GM11168 (cell line): ENCODE measurements around the gene ADAMTS2.

Experiments
- in situ Hi-C: fragments of 300-500 bp; cut with MboI; formaldehyde crosslinking; loops from one replicate; pipeline ENCODE4 v1.12.0; 2022; ENCODE audit warnings: low sequenced_read_pairs; ENCODE audit not compliant: unreplicated experiment

Gene ADAMTS2

GRCh38 chr5:179240561-179240960 is 104.7 kb downstream of the ADAMTS2 start:
- in situ Hi-C loops: no loop called here

GRCh38 chr5:179239256-179240135 is 105.8 kb downstream of the ADAMTS2 start:
- in situ Hi-C loops: no loop called here

GRCh38 chr5:179238628-179238970 is 106.7 kb downstream of the ADAMTS2 start:
- in situ Hi-C loops: no loop called here

GRCh38 chr5:179237770-179238627 is 107.3 kb downstream of the ADAMTS2 start:
- in situ Hi-C loops: no loop called here

GRCh38 chr5:179235416-179236400 is 109.6 kb downstream of the ADAMTS2 start:
- in situ Hi-C loops: no loop called here

- in situ Hi-C loops: no loop called here
These were observed 110.6 kb downstream of the ADAMTS2 start for GRCh38 chr5:179234563-179235135.

- in situ Hi-C loops: no loop called here
These were observed 111.2 kb downstream of the ADAMTS2 start for GRCh38 chr5:179233909-179234562.

- in situ Hi-C loops: no loop called here
These were observed 113.0 kb downstream of the ADAMTS2 start for GRCh38 chr5:179232091-179232735.

- in situ Hi-C loops: no loop called here
These were observed 114.0 kb downstream of the ADAMTS2 start for GRCh38 chr5:179231309-179231708.

- in situ Hi-C loops: no loop called here
These were observed 115.2 kb downstream of the ADAMTS2 start for GRCh38 chr5:179230061-179230461.

GRCh38 chr5:179229331-179229831 is 115.9 kb downstream of the ADAMTS2 start:
- in situ Hi-C loops: no loop called here

- in situ Hi-C loops: no loop called here
These were observed 116.7 kb downstream of the ADAMTS2 start for GRCh38 chr5:179228341-179229121.

GRCh38 chr5:179227580-179228311 is 117.5 kb downstream of the ADAMTS2 start:
- in situ Hi-C loops: no loop called here

GRCh38 chr5:179227229-179227579 is 118.1 kb downstream of the ADAMTS2 start:
- in situ Hi-C loops: no loop called here

- in situ Hi-C loops: no loop called here
These were observed 118.6 kb downstream of the ADAMTS2 start for GRCh38 chr5:179226696-179227095.

GRCh38 chr5:179225387-179225786 is 119.9 kb downstream of the ADAMTS2 start:
- in situ Hi-C loops: no loop called here

GRCh38 chr5:179224741-179225140 is 120.5 kb downstream of the ADAMTS2 start:
- in situ Hi-C loops: no loop called here
